HepG2 (cell line): Measurements from ENCODE around the gene THADA. TPM values are rescaled to one million over a fixed set of nuclear protein-coding genes. Genes with fewer than 3 reads are reported as not detected.
A peak's percentile ranks its signal among the peaks of the same experiment; 100 is the strongest.

Source experiments
- ATAC-seq: fragments of 200-7000 bp; cut with Tn5 transposase; 3 replicates; pipeline ENCODE4 v1.9.1; 2020; ENCODE audit warnings: mild to moderate bottlenecking, moderate library complexity
- BruUV-seq: library from RNA; stranded (reverse); fragments of 400-500 nt; replicated peaks from 2 replicates; lab custom pipeline; 2021; lab: Mats Ljungman, UMichigan
- CTCF ChIA-PET: fragments of 300-600 bp; formaldehyde crosslinking; extraction: SDS; loops from one replicate; lab custom pipeline; 2021; ENCODE audit warnings: low total read pairs, inconsistent platforms, low intra/inter-chr PET ratio; lab: Yijun Ruan, JAX
- POLR2A ChIA-PET: fragments of 350-600 bp; sonication (Branson Sonifier 250); formaldehyde crosslinking; loops from one replicate; lab custom pipeline; 2020; ENCODE audit warnings: antibody characterized with exemption, inconsistent platforms; lab: Yijun Ruan, JAX
- DNase-seq: peaks from one replicate; pipeline ENCODE4 v3.0.0-alpha.2; 2015; ENCODE audit warnings: low spot score
- FAIRE-seq: peaks from 3 replicates; lab custom pipeline; 2011; peaks lifted over from hg19 to GRCh38; lab: Jason Lieb, UNC
- H2AFZ ChIP-seq: one replicate; pipeline ENCODE4 v1.6.1; 2011; ENCODE audit warnings: low read length, inconsistent platforms
- H3K27ac ChIP-seq: fragments of 300-600 bp; 3 replicates; pipeline ENCODE4 v1.8.0; 2011; ENCODE audit warnings: mixed run types, mild to moderate bottlenecking, mixed read lengths, low read length, inconsistent platforms; ENCODE audit not compliant: insufficient read depth; ENCODE audit errors: extremely low read length
- H3K27me3 ChIP-seq, 2 experiments: fragments of 200-600 bp in 1 of 2; 2 replicates in 1 of 2; 3 replicates in 1 of 2; pipeline versions ENCODE4 v1.6.0 to v1.8.0; 2011; ENCODE audit warnings: low read length in 2 of 2, mild to moderate bottlenecking in 2 of 2, moderate library complexity in 2 of 2, inconsistent platforms in 1 of 2; ENCODE audit not compliant: insufficient read depth in 2 of 2, control insufficient read depth in 1 of 2
- H3K36me3 ChIP-seq, 2 experiments: fragments of 200-600 bp in 1 of 2; replicated peaks in 1 of 2; 2 replicates in 1 of 2; 3 replicates in 1 of 2; pipeline versions ENCODE4 v1.5.1 to v1.8.0; 2011; ENCODE audit warnings: low read length in 2 of 2, inconsistent platforms in 1 of 2; ENCODE audit not compliant: insufficient read depth in 2 of 2, control insufficient read depth in 1 of 2
- H3K4me1 ChIP-seq: 2 replicates; pipeline ENCODE4 v1.5.1; 2012; ENCODE audit warnings: low read length, inconsistent platforms; ENCODE audit not compliant: insufficient read depth
- H3K4me2 ChIP-seq: 2 replicates; pipeline ENCODE4 v1.6.0; 2011; ENCODE audit warnings: low read depth, low read length, inconsistent platforms
- H3K4me3 ChIP-seq, 3 experiments: fragments of 200-600 bp in 1 of 3; sonication (generic), shearing (Covaris generic) in 1 of 3; replicated peaks in 1 of 3; 2 replicates each; pipeline ENCODE4 v1.5.1; 2011 to 2016; ENCODE audit warnings: low read length in 3 of 3, inconsistent platforms in 2 of 3, low read depth in 2 of 3, mild to moderate bottlenecking in 2 of 3, control low read depth in 1 of 3, mixed read lengths in 1 of 3; ENCODE audit not compliant: insufficient read depth in 1 of 3
- H3K79me2 ChIP-seq: one replicate; pipeline ENCODE4 v1.6.1; 2011; ENCODE audit warnings: low read length, inconsistent platforms; ENCODE audit not compliant: insufficient read depth
- H3K9ac ChIP-seq: 2 replicates; pipeline ENCODE4 v1.6.0; 2011; ENCODE audit warnings: mild to moderate bottlenecking, low read depth, low read length, inconsistent platforms; ENCODE audit not compliant: insufficient read depth
- H3K9me3 ChIP-seq: 2 replicates; pipeline ENCODE4 v1.5.1; 2012; ENCODE audit warnings: mild to moderate bottlenecking, low read length
- H4K20me1 ChIP-seq: 2 replicates; pipeline ENCODE4 v1.6.0; 2011; ENCODE audit warnings: inconsistent platforms, mild to moderate bottlenecking, low read length, moderate library complexity; ENCODE audit not compliant: insufficient read depth
- AFF4 ChIP-seq: sonication (generic); formaldehyde crosslinking; IDR thresholded peaks from 2 replicates; pipeline ENCODE4 v1.4.0; 2020; ENCODE audit warnings: missing genetic modification reagents
- ELF3 ChIP-seq: IDR thresholded peaks from 2 replicates; pipeline ENCODE4 v1.6.1; 2016; ENCODE audit warnings: missing genetic modification reagents, missing compliant biosample characterization
- FOSL2 ChIP-seq: sonication (generic); formaldehyde crosslinking; IDR thresholded peaks from 2 replicates; pipeline ENCODE4 v1.4.0; 2020; ENCODE audit warnings: missing genetic modification reagents
- FOXA1 ChIP-seq, 2 experiments: fragments of 450-650 bp in 1 of 2; sonication (generic) in 1 of 2; formaldehyde crosslinking in 1 of 2; IDR thresholded peaks; 2 replicates each; pipeline versions ENCODE4 v1.4.0 to v1.6.1; 2016 to 2020; ENCODE audit warnings: missing genetic modification reagents in 1 of 2
- IKZF4 ChIP-seq: sonication (generic); formaldehyde crosslinking; IDR thresholded peaks from 2 replicates; pipeline ENCODE4 v1.5.1; 2020; ENCODE audit warnings: borderline replicate concordance, mild to moderate bottlenecking, low read depth, missing genetic modification reagents; ENCODE audit errors: not compliant biosample characterization
- IRF1 ChIP-seq: sonication (generic); formaldehyde crosslinking; IDR thresholded peaks from 2 replicates; pipeline ENCODE4 v1.4.0; 2020; ENCODE audit warnings: low read depth, mild to moderate bottlenecking, missing genetic modification reagents
- IRF2 ChIP-seq: IDR thresholded peaks from 2 replicates; pipeline ENCODE4 v1.6.1; 2018; ENCODE audit warnings: missing genetic modification reagents, missing compliant biosample characterization
- MEIS1 ChIP-seq: sonication (generic); formaldehyde crosslinking; IDR thresholded peaks from 2 replicates; pipeline ENCODE4 v1.9.0; 2021; ENCODE audit warnings: mild to moderate bottlenecking, missing genetic modification reagents, moderate library complexity, borderline replicate concordance
- RARG ChIP-seq: sonication (generic); formaldehyde crosslinking; IDR thresholded peaks from 2 replicates; pipeline ENCODE4 v1.4.0; 2020; ENCODE audit warnings: low read depth, mild to moderate bottlenecking, missing genetic modification reagents
- TERF1 ChIP-seq: sonication (generic); formaldehyde crosslinking; IDR thresholded peaks from 2 replicates; pipeline ENCODE4 v1.8.0; 2022; ENCODE audit warnings: mild to moderate bottlenecking, missing genetic modification reagents, moderate library complexity
- ZBTB21 ChIP-seq: sonication (generic); formaldehyde crosslinking; IDR thresholded peaks from 2 replicates; pipeline ENCODE4 v1.4.0; 2020; ENCODE audit warnings: missing genetic modification reagents
- ZC3H4 ChIP-seq: sonication (generic); formaldehyde crosslinking; IDR thresholded peaks from 2 replicates; pipeline ENCODE4 v1.4.0; 2020; ENCODE audit warnings: missing genetic modification reagents, borderline replicate concordance
- ZNF432 ChIP-seq: sonication (generic); formaldehyde crosslinking; IDR thresholded peaks from 2 replicates; pipeline ENCODE4 v1.5.0; 2020; ENCODE audit warnings: missing genetic modification reagents, mild to moderate bottlenecking, borderline replicate concordance
- ZNF672 ChIP-seq: sonication (generic); formaldehyde crosslinking; IDR thresholded peaks from 2 replicates; pipeline ENCODE4 v1.8.1; 2022; ENCODE audit warnings: missing genetic modification reagents
- ZUFSP ChIP-seq: sonication (generic); formaldehyde crosslinking; IDR thresholded peaks from 2 replicates; pipeline ENCODE4 v1.9.0; 2021; ENCODE audit warnings: missing genetic modification reagents, mild to moderate bottlenecking, borderline replicate concordance
- WGBS: methylation state at CpG from one replicate; pipeline ENCODE4 v1.1.6; 2017; ENCODE audit warnings: low lambda C conversion rate; 5-methylcytosine and 5-hydroxymethylcytosine counted together
- in situ Hi-C: cut with HindIII; loops from 2 replicates; pipeline ENCODE4 v1.10.0; 2017; ENCODE audit warnings: low pct_unique_long_range_greater_than_20kb; ENCODE audit not compliant: extremely low pct_ligation_motif_present
- intact Hi-C: fragments of 100-400 bp; cut with micrococcal nuclease; formaldehyde crosslinking; loops from one replicate; pipeline ENCODE4 v1.10.0; 2022; ENCODE audit not compliant: unreplicated experiment
- polyA plus RNA-seq, 8 experiments: library from polyadenylated mRNA; depleted of rRNA in 3 of 8; stranded (reverse) in 7 of 8; unstranded in 1 of 8; fragments of >200 nt; fragmentation: Illumina TruSeq in 4 of 8; extraction: Trizol in 4 of 8; gene quantifications; 2 replicates each; pipeline versions ENCODE4 v1.2.1 to v1.2.3, GENCODE V29; 2011 to 2016; ENCODE audit warnings: low read depth in 4 of 8, missing spikeins in 1 of 8, mixed read lengths in 1 of 8; ENCODE audit not compliant: insufficient read depth in 1 of 8
- total RNA-seq, 5 experiments: library from RNA; depleted of rRNA; stranded (reverse); fragments of >200 nt; fragmentation: Illumina TruSeq; extraction: Trizol; gene quantifications; 2 replicates each; pipeline ENCODE4 v1.2.3, GENCODE V29; 2016; ENCODE audit warnings: low read depth in 1 of 5

Gene THADA
- total and polyA plus RNA-seq, 2 of the 13 experiments (the other 11 are each of a cell fraction or from before 2014, with no cell fraction given) = 12.7 to 21.7 TPM

- TF ChIP-seq MEIS1 (CRISPR knock-in tag) (no peak), IRF2 (CRISPR knock-in tag) (no peak), TERF1 (CRISPR knock-in tag) (no peak), RARG (CRISPR knock-in tag) (0 out of 2 replicates have a peak, but pooled peaks have one; percentile 56)
Observed at GRCh38 chr2:43333101-43333655, 262.7 kb downstream of the THADA start (continued).

GRCh38 chr2:43332653-43333052, 263.2 kb downstream of the THADA start:
- peak; percentile 67 for ATAC-seq
- POLR2A ChIA-PET = interaction anchor here (0.6 to 1.5 kb wide), 5 partner anchors 15 to 202 kb away, joined by 3 to 5 read pairs (median 4); partner anchors contain the start of gene ZFP36L2
- in situ Hi-C loops = no loop called here
- Histone ChIP-seq H3K9ac (no peak overlapping the region), H3K4me1 (peaks cover 25% of the 10 kb centered on the region), H4K20me1 (no peaks in the 10 kb centered on the region), H3K4me3 (no peak overlapping the region), H2AFZ (no peak overlapping the region), H3K4me2 (0 out of 2 replicates have a peak overlapping the region, but pooled peaks have one; percentile 2), H3K36me3 (no peaks in the 10 kb centered on the region; a peak in 1 of 5 replicates), H3K79me2 (no peaks in the 10 kb centered on the region), H3K9me3 (no peaks in the 10 kb centered on the region), H3K27ac (peak overlapping the region; percentile 28), H3K27me3 (no peaks in the 10 kb centered on the region)
- intact Hi-C loops = no loop called here
- FAIRE-seq = no peak
- DNase-seq = peak; percentile 32
- BruUV-seq = no TSS peak
- 24% methylated on average over 5 of the region's 5 CpGs for WGBS
- CTCF ChIA-PET = no interaction called here
- TF ChIP-seq ZUFSP (CRISPR knock-in tag) (no peak), IRF1 (CRISPR knock-in tag) (no peak), ZBTB21 (CRISPR knock-in tag) (no peak), FOSL2 (CRISPR knock-in tag) (no peak; the same call in 1 of the 2 replicates), AFF4 (CRISPR knock-in tag) (no peak), ZC3H4 (CRISPR knock-in tag) (no peak), IKZF4 (no peak), ZNF432 (CRISPR knock-in tag) (no peak), ELF3 (CRISPR knock-in tag) (0 out of 2 replicates have a peak, but pooled peaks have one; percentile 15), FOXA1 (IDR thresholded peaks at IDR 0.05) (no peak), FOXA1 (CRISPR knock-in tag; IDR thresholded peaks at IDR 0.05) (no peak), ZNF672 (no peak)
